ENCODE measurements around the gene ZNF143.

- no peak for TF ChIP-seq CTCF (conservative IDR thresholded peaks at IDR 0.05; ENCODE audit: low read length)
- TF ChIP-seq EZH2phosphoT487 (IDR thresholded peaks at IDR 0.05; ENCODE audit: borderline replicate concordance) = no peak
Observed at GRCh38 chr11:9550191-9550628, 89.4 kb downstream of the ZNF143 start.
